HUDEP-2 (cell line): Measurements from ENCODE around the gene CCDC171.
A peak's percentile ranks its signal among the peaks of the same experiment; 100 is the strongest.
"Not testable (repeated sequence)": the region's sequence is repeated elsewhere in the genome, so short reads cannot be mapped to it uniquely, and the experiment has no call there.

Experiments used
- DNase-seq, 76 experiments: peaks; one replicate each; lab custom pipeline; 2025; ENCODE audit not compliant: unreplicated experiment in 76 of 76; lab: John Stamatoyannopoulos, UW

CCDC171 gene

DNA sequence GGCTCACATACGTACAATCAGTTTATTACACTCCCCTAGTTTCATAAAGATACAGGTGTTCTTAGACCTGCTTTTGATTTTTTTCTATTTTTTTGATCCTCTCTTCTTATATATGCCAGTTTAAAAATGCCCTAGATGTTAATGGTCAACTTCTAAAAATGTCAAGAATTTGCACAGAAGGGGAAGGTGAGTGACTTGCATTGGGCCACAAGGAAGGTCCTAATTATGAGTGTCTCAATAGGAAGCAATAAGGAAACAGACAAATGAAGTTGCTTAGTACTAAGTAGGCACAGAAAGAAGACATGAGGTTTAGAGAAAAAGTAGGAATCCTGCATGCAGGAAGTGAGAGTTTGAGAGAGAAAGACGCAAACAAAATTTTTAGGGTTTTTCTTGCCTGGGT lies 3.2 kb upstream of the CCDC171 start:
- no peak for DNase-seq

DNA sequence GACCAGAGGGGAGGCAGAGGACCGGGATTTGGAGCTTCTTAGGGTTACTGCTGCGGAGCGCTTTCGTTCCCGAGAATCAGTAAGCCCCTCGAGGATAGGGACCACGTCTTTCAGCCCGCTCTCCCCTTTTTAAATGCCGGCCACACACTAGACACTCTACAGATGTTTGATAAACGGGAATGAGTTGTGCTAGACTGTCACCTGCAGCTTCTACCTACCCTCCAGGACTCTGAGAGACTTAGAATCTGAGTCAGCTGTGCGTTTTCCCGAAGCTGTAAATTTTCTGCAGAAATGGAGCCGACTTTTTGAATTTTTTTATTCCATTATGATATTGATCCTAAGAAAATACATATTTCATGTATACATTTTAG lies 670 bp downstream of the CCDC171 start:
- DNase-seq: peak in 1 of 76 experiments; percentile 11

- no peak for DNase-seq
Measured at GRCh38 chr9:15570769-15571168, 17.9 kb downstream of the CCDC171 start.

DNA sequence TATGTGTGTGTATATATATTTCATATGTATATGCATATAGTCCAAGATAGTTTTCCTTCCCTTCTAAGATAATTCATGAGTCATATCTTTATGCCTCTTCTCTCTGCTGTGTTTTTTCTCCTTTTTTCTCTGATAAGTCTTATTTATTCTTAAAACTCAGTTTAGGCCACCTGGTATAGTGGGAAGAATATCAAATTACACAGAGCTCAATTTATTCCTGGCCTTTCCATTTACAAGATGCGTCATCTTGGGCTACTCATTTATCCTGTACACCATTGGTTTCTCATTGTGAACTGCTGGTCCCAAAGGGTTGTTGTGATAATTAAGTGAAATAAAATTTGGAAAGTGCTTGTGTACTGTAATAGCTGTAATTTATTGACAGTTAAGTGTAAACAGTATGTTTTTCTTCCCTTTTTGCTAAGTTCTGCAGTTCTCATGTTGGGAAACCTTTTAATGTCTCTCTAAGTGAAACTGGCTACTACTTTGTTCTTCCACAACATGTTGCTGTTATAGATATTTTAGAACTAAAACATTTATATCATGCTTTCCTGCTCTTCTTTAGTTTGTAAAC lies 19.4 kb downstream of the CCDC171 start:
- DNase-seq: no peak

DNA sequence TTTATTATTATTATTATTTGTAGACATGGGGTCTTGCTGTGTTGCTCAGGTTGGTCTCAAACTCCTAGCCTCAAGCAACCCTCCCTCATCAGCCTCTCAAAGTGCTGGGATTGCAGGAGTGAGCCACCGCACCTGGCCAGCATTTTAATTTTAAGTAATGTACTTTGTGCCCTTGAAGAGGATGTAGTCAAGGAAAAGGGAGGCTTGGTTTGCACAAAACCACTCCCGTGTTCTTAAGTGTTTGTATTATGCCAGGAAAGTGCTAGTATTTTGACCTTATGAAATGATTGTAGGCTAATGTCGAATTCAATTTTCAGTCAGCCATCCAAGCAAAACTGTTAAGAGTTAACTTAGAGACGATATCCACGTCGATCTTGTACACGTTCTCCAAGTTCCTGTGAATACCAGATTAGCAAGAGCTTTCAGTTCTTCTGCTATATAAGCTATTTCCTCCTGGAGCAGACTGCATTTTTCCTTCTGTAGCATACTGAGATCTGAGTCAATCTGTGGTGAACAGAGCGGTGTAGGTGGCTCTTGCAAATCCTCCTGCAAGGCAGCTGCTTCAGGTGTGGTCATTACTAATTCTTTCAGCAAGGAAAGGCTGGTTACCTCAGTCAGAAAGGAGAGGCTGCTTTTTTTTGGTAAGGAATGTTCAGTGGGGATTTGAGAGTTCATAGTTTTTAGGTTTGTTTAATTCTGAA lies 23.7 kb downstream of the CCDC171 start:
- no peak for DNase-seq

DNA sequence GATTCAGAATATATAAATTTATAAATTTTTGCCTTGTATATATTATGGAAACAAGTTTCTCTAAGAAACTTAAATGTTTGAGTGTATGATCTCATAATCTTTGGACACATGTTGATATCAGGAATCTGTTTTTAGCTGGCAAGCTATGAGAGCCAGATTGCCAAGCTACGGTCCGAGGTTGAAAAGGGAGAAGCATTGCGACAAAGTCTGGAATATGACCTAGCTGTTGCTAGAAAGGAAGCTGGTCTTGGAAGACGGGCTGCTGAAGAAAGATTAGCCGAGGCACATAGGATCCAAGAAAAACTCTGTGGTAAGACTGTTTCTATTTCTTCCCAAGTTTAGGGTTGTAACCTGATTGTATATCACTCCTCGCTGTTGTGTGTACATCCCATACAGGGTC lies 25.9 kb downstream of the CCDC171 start:
- DNase-seq: no peak

DNA sequence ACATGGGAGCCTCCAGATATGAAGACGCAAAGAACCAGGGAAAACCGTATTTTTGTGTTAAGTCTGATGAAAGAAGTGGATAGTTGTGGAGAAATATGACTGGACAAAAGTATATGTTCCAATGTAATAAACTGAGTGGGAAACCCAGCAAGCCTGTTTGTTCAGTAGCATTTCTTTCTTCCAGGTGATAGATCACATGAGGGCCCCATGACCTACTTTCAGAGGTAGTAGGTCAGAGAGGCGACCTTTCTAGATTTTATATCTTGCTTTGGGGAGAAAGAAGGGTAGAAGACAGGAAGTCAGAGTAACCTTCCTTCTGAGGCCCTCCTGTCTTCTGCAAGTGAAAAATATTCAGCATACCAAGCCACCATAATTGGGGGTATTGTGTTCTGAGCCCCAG lies 31.5 kb downstream of the CCDC171 start:
- DNase-seq: no peak

- no peak for DNase-seq
Measured at GRCh38 chr9:15592317-15592716, 39.5 kb downstream of the CCDC171 start.

- not testable (repeated sequence) for DNase-seq
Measured at GRCh38 chr9:15592940-15593339, 40.1 kb downstream of the CCDC171 start.

- DNase-seq: not testable (repeated sequence)
Measured at GRCh38 chr9:15600666-15601330, 48.0 kb downstream of the CCDC171 start.

DNA sequence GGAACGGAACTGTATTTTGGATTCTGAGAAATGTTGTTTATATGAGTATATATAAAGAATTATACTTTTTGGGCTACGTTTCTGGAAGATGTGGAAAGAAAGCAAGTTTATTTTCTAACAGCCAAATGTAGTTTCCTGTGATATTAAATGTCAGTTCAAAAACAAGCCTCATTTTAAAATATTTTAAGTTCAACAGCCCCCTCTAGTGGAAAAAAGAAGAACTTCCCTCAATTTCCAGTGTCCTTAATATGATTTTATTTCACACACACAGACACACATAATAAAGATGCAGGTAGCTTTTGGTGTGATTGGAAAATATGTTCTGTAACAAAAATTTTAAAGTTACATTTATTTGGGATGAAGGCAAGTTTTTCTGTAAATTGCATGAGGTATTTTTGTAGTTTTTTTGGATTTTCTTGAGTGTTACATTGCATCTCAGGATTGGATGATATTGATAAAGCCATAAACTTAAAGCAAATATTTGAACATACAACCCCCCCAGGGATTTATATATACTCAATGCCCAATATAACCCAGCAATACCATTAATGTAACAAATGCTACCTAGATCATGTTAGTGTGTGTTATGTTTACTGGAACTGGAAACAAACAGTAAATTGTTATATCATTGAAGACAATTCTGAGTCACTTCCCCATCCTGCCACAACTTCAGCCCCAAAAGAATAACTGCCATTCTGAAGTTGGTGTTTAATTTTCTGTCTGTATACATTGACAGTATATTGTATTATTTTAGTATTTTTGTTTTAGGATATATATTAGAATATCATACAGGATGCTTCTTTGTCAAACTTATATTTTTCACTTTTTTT lies 54.0 kb downstream of the CCDC171 start:
- peak in 23 of 76 experiments; percentile 0 to 48 (median 21) for DNase-seq

DNA sequence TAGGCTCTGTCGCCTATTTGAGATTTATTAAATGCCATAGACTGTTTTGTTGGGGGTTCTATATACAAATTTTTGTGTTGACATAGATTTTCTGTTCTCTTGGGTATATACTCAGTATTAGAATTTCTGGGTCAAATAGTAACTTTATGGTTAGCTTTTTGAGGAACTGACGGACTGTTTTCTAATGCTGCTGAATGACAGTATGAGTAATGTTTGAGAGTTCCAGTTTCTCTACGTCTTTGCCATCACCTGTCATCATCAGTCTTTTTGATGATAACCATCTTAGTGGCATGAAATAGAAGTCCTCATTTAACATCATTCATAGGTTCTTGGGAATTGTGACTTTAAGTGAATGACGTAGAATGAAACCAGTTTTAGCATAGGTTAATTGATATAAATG lies 60.1 kb downstream of the CCDC171 start:
- DNase-seq: no peak

DNA sequence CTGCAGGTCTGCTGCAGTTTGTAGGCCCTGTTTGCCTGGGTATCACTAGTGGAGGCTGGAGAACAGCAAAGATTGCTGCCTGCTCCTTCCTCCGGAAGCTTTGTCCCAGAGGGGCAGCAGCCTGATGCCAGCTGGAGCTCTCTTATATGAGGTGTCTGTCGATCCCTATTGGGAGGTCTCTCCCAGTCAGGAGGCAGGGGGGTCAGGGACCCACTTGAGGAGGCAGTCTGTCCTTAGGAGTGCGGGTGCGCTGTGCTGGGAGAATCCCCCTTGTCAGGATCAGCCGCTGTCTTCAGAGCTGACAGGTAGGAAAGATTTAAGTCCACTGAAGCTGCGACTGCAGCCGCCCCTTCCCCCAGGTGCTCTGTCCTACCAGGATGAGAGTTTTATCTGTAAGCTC lies 64.9 kb downstream of the CCDC171 start:
- DNase-seq: no peak

- DNase-seq: no peak
Measured at GRCh38 chr9:15618540-15619331, 65.9 kb downstream of the CCDC171 start.

DNA sequence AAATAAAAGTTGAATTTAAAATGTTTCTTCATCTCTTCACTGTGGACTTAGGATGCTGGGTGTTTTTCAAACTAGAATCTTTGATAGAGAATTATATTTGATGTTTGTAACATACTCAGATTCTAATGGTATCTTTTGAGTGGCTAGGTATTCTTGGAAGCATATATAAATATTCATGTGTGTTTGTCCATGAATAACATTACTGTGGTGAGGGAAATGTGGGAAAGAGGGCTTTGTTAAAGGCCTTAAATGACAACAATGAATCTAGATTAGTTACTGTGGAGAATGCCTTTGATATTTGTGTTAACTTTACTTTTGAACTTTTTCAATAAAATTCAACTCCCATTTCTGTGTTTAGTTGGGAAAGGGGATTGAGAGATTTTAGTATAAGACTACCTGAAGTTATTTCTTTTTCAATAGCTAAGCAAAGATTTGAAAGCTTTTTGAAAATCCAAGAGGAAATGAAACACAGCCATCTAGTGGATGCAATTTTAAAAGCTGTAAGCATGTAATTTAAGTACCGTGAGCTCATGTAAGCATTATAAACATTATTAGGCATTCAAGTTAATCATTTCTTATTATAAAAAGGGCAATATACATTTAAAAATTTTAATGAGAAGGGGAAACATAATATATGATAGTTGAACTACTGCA lies 69.6 kb downstream of the CCDC171 start:
- DNase-seq: peak in 1 of 76 experiments; percentile 3

DNA sequence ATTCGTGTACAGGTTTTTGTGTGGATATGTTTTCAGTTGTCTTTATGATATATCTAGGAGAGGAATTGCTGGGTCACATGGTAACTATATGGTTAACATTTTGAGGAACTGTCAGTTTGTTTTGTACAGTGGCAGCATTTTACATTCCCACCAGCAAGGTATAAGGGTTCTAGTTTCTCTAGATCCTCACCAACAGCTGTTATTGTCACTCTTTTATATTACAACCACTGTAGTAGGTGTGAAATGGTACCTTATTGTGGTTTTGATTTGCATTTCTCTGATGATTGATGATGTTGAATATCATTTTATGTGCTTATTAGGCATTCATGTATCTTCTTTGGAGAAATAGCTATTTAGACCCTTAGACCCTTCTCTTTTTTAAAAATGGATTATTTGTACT lies 82.9 kb downstream of the CCDC171 start:
- no peak for DNase-seq

DNA sequence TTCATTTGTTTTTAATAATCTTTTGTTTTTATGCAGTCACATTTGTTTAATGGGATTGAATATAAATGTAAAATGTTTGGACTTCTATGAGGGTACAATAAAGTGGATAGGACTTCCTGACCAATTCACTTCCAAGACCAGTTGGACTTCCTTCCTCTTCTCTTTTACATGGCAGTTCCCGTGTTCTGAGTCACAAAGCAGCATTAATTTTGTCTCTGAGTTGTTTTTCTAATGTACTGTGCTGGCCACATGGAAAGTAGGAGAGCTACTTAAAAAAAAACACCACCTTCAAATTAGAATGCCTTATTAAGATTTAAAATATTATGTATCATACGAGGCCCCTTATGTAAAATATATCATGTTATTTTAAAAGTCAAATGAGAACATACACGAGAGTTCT lies 87.3 kb downstream of the CCDC171 start:
- no peak for DNase-seq

DNA sequence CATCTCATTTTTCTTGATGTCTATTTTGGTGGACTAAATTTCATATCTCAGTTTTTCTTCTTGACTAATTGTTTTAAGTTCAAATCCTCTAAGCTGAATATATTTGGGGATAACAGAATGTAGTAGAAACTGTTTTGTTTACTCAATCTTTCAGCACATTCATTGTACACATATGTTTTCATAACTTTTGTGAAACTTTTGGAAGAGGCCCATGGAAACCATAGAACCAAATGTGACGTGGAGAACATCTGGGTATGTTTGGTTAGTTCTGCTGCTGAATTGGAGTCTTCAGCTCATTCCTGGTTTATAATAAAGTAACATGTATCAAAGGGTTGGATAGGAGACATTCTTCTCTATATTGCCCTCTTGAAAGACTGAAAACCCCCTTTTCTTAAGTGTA lies 88.4 kb downstream of the CCDC171 start:
- no peak for DNase-seq

- DNase-seq: peak in 13 of 76 experiments; percentile 1 to 53 (median 9)
Measured at GRCh38 chr9:15642369-15642962, 89.6 kb downstream of the CCDC171 start.

- no peak for DNase-seq
Measured at GRCh38 chr9:15670246-15670645, 117.4 kb downstream of the CCDC171 start.
